Mononuclear cell (primary cell): ENCODE data around the gene C5orf52. TPM values are rescaled to one million over a fixed set of nuclear protein-coding genes. Genes with fewer than 3 reads are reported as not detected.
A peak's percentile ranks its signal among the peaks of the same experiment; 100 is the strongest.

Experiments
- H3K27me3 ChIP-seq: 2 replicates; pipeline ENCODE4 v1.6.0; 2011; ENCODE audit warnings: low read length, control low read depth; ENCODE audit not compliant: insufficient read depth
- H3K4me1 ChIP-seq: 2 replicates; pipeline ENCODE4 v1.5.1; 2011; ENCODE audit warnings: mild to moderate bottlenecking, low read length, control low read depth; ENCODE audit not compliant: insufficient read depth
- H3K4me3 ChIP-seq: 2 replicates; pipeline ENCODE4 v1.5.1; 2011; ENCODE audit warnings: mild to moderate bottlenecking, low read length, moderate library complexity
- H3K9me3 ChIP-seq: 2 replicates; pipeline ENCODE4 v1.5.1; 2011; ENCODE audit warnings: low read depth, mild to moderate bottlenecking, control low read depth, low read length
- total RNA-seq: library from RNA; depleted of rRNA; stranded (reverse); fragments of >200 nt; gene quantifications from one replicate; pipeline ENCODE4 v1.2.3, GENCODE V29; 2012

Gene C5orf52
- total RNA-seq, result not detected

DNA sequence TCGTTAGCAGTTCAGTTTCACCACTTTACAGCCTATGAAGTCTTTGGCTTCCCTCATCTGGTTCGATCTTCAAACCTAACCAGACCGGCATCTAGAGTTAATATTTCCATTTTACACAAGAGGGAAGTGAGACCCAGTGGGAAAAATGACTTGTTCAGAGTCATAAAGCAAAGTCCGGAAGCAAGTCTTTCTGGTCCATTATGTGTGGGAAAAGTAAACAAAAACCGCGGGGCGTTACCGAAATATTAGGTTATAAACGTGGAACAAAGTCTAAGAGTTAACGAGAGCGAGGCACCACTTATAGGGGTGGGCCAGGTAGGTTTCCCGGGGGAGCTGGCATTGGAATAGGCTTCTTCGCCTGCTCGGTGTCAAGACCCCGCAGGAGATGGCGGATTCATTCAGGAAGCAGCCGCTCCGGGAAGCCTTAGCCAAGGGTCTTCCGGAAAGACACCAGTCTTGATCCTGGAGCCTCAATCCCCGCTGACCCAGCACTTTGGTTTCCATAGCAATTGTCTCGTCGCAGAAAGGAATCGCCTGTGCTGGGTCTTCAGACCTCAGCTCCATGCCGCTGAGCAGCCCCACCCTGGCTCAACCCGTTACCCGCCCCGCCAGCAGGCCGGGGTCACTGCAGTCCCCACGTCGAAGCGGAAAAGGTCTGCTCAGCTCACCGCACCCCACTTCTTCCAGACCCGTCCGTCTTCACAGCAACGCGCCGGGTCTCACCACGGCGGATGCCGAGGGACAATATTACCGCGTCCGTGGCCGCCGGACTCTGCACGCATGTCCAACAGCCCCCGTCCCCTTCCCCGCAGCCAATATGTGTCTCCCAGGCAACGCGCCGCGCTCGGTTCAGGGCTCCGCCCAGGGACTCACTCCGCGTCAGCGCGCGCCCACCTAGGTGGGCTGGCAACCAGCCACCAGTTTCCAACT, at the start of gene C5orf52:
Gene C5orf52 (plus strand): TSS at position 872 of the 930 bp plus-strand sequence. CDS start 82 bp downstream, outside the sequence.
- Histone ChIP-seq H3K4me1 (peaks cover 20% of the 10 kb centered on the region), H3K27me3 (peaks cover 24% of the 10 kb centered on the region), H3K9me3 (no peaks in the 10 kb centered on the region), H3K4me3 (peak within 1 kb of the TSS; percentile 42)

DNA sequence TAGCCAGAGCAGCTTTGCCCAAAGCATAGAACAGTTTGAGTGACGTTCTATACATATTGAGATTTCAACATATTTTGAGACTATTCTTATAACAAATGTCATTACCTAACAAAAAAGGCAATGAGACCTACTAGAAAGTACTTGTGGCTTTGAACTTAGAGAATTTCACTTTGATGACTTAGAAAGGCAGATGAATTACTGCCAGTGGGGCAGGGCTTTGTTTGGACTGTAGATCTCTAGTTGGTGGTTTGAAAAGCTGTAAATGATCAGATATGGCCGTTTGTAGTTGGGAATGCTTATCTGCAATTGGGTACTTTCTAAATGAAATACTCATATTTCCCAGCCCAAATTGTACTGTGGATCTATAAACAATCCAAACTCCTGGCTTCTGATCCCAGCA, 47.2 kb upstream of the C5orf52 start:
- H3K4me3 ChIP-seq, result no peak overlapping the region
- no peaks in the 10 kb centered on the region for H3K4me1 ChIP-seq
- H3K9me3 ChIP-seq, result no peaks in the 10 kb centered on the region
- H3K27me3 ChIP-seq, result no peaks in the 10 kb centered on the region

DNA sequence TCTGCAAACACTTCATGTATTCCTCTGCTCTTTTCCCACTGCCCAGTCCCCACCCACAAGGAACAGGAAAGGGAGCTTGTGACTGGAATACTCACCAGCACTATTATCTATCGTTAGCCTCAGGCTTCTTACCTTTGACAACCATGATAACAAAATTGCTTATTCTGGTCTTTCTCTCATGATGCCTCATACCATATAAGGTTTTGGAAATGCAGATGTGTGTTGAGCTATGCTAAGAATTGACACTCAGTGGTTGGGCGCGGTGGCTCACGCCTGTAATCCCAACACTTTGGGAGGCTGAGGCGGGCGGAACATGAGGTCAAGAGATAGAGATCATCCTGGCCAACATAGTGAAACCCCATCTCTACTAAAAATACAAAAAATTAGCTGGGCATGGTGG, 44.5 kb upstream of the C5orf52 start:
- H3K27me3 ChIP-seq, result no peaks in the 10 kb centered on the region
- no peak overlapping the region for H3K4me3 ChIP-seq
- H3K9me3 ChIP-seq, result peaks cover 9% of the 10 kb centered on the region
- no peaks in the 10 kb centered on the region for H3K4me1 ChIP-seq

DNA sequence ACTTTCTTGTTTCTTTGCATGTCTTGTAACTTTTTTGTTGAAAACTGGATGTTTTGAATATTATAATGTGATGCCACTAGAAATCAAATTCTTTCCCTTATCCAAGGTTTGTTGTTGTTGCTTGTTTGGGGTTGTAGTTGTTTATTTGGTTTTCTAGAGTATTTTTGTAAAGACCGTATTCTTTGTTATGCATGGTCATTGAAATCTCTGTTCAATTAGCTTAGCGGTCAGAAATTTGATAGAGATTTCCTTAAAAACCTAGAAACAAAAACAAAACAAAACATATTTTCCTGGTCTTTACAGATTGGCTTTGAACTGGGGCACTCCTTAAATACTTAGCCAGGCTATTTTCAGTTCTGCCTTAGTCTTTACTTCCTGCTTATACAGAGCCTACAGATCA, 41.0 kb upstream of the C5orf52 start:
- Histone ChIP-seq H3K4me3 (no peak overlapping the region), H3K4me1 (no peaks in the 10 kb centered on the region), H3K9me3 (peaks cover 9% of the 10 kb centered on the region), H3K27me3 (no peaks in the 10 kb centered on the region)

DNA sequence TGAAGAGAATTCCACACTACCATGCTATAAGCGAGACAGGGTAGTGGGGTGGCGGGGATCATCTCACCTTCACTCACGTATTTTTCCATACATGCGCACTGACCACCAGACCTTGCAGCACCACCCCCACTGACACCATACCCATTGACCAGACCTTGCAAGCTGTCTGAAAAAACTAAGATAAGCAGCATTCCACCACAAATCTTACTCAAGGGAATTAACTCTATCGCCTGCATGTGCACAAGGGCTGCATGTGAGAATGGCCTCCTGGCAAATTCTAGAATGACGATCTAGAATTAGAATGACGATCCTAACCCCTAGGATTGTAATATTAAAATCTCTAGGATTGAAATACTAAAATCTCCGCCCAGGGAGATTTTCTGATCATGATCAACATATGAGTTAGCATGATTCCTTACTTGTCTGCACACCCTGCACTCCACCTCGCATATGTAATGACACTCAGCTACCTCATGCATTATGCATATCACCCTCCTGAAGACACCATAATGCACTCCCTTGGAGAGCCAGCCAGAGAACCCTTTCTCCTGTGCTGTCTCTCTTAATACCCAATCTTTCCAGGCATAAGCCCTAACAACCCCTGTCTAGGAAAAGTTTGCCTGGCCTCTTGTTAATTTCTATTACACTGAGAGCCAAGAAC, 30.8 kb upstream of the C5orf52 start:
- no peaks in the 10 kb centered on the region for H3K4me1 ChIP-seq
- no peak overlapping the region for H3K4me3 ChIP-seq
- H3K27me3 ChIP-seq, result no peaks in the 10 kb centered on the region
- no peaks in the 10 kb centered on the region for H3K9me3 ChIP-seq

DNA sequence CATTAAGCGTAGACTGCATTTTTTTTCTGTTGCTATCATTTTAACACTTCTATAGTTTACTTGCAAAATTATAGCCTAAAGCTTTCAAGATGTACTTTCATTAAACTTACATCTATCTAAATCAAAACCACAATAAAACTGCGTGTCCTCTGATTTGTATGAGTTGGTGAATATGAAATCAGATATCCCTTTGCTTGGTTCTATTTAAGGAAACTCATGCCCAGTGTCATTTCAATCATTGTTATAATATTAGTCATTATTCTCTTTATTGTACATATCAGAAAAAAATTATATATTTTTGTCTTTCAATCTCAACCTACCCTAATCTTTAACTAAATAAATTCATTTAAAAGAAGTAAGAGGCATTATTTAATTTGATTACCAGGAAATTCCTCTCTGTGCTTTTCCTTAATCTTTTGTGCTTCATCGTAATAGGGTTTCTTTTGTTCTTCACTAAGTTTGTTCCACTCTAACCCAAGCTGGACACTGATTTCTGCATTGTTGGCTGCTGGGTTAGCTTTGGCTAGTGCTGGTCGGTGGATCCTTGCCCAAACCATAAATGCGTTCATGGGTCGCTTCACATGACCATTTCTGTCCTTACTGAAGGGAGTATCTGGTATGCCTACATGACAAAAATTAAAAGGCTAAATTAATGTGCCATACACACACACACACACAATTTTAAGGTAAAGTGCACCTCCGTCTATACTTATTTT, 22.9 kb upstream of the C5orf52 start:
- H3K27me3 ChIP-seq, result no peaks in the 10 kb centered on the region
- peaks cover 14% of the 10 kb centered on the region for H3K4me1 ChIP-seq
- no peak overlapping the region for H3K4me3 ChIP-seq
- H3K9me3 ChIP-seq, result no peaks in the 10 kb centered on the region

DNA sequence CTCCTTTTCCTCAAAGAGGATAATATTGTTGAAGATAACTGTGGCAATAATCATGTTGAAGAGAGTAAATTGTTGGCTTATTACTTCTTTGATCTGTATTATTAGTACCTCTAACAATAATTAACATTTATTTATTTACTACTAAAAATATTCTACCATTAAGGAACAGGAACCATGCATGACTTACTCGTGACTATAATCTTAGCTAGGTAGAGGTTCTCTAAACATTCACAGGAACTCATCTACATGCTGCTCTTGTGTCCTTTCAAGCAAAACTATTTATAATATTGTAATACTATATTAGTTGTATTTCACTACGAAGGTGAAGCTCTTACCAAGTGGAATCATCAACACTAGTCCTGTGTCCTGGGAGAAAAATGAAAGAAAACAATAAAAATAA, 22.2 kb upstream of the C5orf52 start:
- Histone ChIP-seq H3K4me1 (peaks cover 14% of the 10 kb centered on the region), H3K4me3 (no peak overlapping the region), H3K27me3 (no peaks in the 10 kb centered on the region), H3K9me3 (no peaks in the 10 kb centered on the region)

DNA sequence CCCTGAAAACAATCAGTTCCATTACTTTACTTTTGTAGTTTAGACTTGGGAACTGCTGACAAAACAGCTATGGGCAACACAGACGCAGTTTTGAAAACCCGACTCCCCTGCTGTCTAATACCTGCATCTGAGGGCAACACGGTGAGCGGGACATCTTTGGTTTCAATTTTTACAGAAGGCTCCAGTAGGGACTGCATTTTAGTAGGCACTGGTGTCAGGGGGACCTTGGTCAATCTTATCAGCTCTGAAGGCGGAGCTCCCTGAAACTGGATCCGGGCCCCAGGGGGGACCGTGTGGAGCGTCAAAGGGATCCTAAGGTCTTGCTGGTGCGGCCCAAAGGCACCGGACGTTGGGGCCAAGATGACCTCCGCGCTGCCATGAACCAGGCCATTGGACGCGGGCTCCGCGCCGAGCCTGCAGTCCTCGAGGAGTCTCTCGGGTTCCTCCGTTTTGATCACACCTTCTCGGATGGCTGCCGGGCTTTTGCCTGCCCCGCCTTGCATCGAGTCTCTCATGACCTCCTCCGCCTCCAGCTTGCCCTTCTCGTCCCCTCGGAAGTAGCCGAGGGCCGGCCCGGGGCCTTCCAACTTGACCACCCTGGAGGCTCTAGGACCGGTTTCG, 20.2 kb upstream of the C5orf52 start:
- no peaks in the 10 kb centered on the region for H3K9me3 ChIP-seq
- H3K4me1 ChIP-seq, result peaks cover 14% of the 10 kb centered on the region
- H3K4me3 ChIP-seq, result no peak overlapping the region
- no peaks in the 10 kb centered on the region for H3K27me3 ChIP-seq

DNA sequence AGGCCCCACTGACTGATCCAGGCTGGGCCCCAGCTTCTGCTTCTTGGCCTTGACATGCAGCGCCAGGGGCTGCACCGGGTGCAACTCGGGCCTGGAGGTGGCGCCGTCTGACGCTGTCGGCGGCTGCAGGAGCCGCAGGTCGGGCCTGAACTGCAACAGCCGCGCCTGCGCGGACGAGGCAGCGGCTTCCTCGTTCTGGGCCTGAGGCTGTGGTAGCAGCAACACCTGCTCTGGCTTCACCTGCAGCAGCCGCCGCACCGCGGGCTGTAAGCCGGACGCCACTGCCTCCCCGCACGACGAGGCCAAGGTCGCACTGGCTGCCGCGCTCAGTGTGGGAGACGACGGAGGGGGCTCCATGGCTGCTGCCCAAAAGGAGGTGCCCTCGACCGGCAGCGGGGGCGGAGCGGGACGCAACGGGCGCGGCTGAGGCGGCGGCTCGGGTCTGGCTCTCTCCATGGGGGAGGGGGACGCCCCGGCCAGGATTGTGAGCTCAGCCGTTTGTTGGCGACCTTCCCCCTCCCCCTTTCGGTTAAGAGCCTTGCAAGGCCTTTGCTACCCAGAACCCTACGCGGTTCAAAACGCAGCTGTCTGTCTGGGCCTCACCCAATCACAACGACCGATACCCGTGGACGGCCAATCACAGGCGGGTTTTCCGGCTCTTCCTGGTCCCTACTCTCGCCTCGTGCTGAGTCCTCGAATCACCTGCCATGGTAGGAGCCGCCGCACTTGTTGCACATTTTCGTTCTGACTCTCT, 19.5 kb upstream of the C5orf52 start:
- peak overlapping the region; percentile 36 for H3K4me3 ChIP-seq
- H3K4me1 ChIP-seq, result peaks cover 14% of the 10 kb centered on the region
- no peaks in the 10 kb centered on the region for H3K27me3 ChIP-seq
- peaks cover 2% of the 10 kb centered on the region for H3K9me3 ChIP-seq

DNA sequence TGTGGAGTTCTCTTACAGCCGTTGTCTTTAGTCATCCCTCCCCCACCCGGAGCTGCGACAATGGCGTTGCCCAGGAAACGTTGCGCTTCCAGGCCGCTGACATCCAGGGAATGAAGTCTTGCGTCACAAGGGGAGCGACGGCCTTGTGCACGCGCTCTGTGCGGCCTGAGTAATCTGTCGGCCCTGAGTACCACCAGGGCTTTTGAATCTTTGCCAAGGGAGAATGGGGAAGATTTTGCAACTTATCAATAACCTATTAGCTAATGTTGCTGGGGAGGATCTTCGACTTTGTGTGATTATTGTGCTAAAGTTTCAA, 19.0 kb upstream of the C5orf52 start, which contains the start of gene SOX30:
Gene SOX30 (minus strand): TSS at position 62 of the 316 bp plus-strand sequence. CDS start 360 bp downstream, outside the sequence.
- Histone ChIP-seq H3K9me3 (peaks cover 8% of the 10 kb centered on the region), H3K4me3 (peak within 1 kb of the TSS; percentile 36), H3K27me3 (no peaks in the 10 kb centered on the region), H3K4me1 (peaks cover 14% of the 10 kb centered on the region)

DNA sequence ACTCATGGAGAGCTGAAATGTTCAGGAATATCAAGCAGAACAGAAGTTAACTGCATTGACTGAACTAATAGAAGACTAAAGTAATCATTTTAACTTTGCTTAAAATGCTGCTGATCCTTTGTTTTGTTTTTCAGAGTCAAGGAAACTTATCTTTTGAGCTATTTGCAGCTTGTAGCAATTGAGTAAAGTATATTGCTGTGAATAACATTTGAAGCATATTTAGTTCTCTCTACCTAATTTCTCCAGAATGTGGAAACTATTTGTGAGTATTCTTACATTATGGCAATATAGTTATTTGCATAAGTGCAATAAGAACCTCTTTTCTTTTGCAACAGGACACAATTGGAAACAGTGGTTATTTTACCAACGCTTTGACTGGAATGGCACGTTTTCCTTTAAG, 13.8 kb upstream of the C5orf52 start:
- Histone ChIP-seq H3K4me3 (no peak overlapping the region), H3K4me1 (peaks cover under 1% of the 10 kb centered on the region), H3K9me3 (peaks cover 23% of the 10 kb centered on the region), H3K27me3 (no peaks in the 10 kb centered on the region)

DNA sequence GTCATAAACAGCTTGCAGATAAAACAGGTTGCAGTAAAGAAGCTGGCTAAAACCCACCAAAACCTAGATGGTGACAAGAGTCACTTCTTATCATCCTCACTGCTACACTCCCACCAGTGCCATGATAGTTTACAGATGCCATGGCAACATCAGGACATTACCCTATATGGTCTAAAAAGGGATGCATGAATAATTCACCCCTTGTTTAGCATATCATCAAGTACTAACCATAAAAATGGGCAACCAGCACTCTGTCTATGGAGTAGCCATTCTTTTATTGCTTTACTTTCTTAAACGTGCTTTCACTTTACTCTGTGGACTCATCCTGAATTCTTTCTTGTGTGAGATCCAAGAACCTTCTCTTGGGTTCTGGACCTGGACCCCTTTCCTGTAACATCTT, 12.4 kb upstream of the C5orf52 start:
- Histone ChIP-seq H3K27me3 (no peaks in the 10 kb centered on the region), H3K4me3 (no peak overlapping the region), H3K9me3 (peaks cover 23% of the 10 kb centered on the region), H3K4me1 (no peaks in the 10 kb centered on the region)

DNA sequence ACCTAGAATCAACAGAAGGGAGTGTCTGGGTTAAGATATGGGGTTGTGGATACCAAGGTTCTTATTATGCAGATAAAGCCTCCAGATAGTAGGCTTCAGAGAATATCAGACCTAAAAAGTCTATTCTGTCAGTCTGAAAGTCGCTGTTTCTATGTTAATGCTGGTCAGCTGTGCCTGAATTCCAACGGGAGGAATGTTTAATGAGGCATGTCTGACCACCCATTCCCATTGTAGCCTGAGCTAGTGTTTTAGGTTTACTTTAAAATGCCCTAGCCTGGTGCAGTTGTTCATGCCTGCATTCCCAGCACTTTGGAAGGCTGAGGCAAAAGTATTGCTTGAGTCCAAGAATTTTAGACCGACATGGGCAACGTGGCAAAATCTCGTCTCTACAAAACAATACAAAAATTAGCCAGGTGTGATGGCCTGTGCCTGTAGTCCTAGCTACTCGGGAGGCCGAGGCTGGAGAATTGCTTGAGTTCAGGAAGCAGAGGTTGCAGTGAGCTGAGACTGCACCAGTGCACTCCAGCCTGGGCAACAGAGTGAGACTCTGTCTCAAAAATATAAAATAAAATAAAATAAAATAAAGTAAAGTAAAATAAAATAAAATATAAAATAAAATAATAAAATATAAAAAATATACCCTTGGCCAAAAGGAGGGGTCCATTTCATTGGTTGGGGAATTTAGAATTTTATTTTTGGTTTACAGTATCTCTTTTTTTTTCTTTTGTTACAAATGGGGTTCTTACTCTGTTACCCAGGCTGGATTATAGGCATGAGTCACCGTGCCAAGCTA, 11.3 kb upstream of the C5orf52 start:
- Histone ChIP-seq H3K27me3 (no peaks in the 10 kb centered on the region), H3K4me3 (no peak overlapping the region), H3K9me3 (peaks cover 23% of the 10 kb centered on the region), H3K4me1 (no peaks in the 10 kb centered on the region)
